Activated naive CD8-positive, alpha-beta T cell treated with anti-CD3 and anti-CD28 coated beads, Interleukin-2, amount 50 U/mL, for 16 hours (primary cell): ENCODE data around the gene CRELD2.
A peak's percentile ranks its signal among the peaks of the same experiment; 100 is the strongest.

Source experiments
- DNase-seq: peaks from one replicate; pipeline ENCODE4 v3.0.0-alpha.2; 2020; ENCODE audit warnings: low read depth, low spot score

CRELD2 gene, protein sequence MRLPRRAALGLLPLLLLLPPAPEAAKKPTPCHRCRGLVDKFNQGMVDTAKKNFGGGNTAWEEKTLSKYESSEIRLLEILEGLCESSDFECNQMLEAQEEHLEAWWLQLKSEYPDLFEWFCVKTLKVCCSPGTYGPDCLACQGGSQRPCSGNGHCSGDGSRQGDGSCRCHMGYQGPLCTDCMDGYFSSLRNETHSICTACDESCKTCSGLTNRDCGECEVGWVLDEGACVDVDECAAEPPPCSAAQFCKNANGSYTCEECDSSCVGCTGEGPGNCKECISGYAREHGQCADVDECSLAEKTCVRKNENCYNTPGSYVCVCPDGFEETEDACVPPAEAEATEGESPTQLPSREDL

DNA sequence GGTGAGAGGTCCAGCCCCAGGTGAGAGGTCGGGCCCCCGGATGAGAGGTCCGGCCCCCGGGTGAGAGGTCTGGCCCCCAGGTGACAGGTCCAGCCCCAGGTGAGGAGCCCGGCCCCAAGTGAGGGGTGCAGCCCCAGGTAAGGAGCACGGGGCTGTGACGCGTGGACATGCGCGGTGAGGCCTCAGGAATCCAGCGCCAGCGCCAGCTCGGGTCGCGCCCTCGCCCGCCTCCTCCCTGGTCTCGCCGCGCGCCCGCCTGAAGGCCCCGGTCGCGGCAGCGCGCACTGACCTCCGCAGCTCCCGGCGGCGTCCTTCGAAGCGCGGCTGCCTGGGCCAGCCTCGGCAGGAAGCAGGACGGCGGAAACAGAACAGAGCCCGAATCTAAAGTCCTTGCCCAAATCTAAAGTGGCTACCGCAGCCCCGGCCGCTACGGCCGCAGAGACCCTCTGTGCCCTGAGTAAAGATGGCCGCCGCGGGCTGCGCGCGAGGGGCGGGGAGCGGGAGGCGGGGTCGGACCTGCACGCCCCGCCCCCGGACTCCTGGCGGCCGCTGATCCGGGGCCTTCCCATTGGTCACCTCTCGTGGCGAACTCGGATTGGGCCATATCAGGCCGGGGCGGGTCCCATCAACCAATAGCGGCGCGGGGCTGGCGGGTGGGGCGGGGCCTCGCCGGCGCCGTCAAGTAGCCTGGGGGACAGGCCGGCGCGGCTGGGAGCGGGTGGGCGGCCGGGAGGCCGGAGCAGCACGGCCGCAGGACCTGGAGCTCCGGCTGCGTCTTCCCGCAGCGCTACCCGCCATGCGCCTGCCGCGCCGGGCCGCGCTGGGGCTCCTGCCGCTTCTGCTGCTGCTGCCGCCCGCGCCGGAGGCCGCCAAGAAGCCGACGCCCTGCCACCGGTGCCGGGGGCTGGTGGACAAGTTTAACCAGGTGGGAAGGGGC is at the start of gene CRELD2, which contains the start of gene ALG12:
Gene CRELD2, plus strand, starts transcription at position 661 of the 937 bp plus-strand sequence. Its CDS starts 136 bp downstream, at position 797.
Gene ALG12, minus strand, starts transcription at position 465 of the 937 bp plus-strand sequence. CDS start 4,673 bp downstream, outside the sequence.
- peak; percentile 94 for DNase-seq

- no peak for DNase-seq
Observed at GRCh38 chr22:49869086-49869830, 49.2 kb upstream of the CRELD2 start.

DNA sequence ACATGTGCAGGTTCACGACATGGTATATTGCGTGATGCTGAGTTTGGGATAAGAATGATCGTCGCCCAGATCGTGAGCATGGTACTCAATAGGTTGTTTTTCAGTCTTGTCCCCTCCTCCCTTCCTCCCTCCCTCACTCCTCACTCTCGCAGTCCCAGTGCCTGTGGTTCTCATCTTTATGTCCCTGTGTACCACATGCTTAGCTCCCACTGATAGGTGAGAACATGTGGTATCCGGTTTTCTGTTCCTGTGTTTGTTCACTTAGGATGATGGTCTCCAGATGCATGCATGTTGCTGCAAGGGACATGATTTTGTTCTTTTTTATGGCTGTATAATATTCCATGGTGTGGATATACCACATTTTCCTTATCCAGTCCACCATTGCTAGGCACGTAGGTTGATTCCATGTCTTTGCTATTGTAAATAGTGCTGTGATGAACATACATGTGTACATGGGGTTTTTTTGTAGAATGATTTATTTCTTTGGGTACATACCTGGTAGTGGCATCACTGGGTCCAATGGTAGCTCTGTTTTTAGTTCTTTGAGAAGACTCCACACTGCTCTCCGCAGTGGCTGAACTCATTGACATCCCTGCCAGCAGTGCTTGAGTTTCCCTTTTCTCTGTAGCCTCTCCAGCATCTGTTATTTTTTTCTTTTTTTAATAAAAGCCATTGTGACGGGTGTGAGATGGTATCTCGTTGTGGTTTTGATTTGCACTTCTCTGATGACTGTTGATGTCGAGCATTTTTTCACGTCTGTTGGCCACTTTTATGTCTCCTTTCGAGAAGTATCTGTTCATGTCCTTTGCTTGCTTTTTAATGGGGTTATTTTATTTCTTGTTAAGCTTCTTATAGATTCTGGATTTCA is 48.4 kb upstream of the CRELD2 start:
- DNase-seq, result no peak

GRCh38 chr22:49871482-49871881 is 47.0 kb upstream of the CRELD2 start:
- DNase-seq, result no peak

DNA sequence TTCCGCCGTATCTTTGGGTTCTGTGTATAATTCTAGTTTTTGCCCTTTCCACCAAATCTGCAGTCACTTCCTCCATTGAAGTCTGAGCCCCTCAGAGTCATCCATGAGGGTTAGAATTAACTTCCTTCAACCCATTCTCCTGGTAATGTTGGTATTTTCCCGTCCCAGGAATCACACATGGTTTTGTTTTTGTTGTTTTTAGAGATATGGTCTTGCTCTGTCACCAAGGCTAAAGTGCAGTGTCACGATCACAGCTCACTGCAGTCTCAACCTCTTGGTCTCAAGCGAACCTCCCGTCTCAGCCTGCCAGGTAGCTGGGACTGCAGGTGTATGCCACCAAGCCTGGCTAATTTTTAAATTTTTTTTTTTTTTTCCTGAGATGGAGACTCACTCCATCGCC is 46.1 kb upstream of the CRELD2 start:
- no peak for DNase-seq

DNA sequence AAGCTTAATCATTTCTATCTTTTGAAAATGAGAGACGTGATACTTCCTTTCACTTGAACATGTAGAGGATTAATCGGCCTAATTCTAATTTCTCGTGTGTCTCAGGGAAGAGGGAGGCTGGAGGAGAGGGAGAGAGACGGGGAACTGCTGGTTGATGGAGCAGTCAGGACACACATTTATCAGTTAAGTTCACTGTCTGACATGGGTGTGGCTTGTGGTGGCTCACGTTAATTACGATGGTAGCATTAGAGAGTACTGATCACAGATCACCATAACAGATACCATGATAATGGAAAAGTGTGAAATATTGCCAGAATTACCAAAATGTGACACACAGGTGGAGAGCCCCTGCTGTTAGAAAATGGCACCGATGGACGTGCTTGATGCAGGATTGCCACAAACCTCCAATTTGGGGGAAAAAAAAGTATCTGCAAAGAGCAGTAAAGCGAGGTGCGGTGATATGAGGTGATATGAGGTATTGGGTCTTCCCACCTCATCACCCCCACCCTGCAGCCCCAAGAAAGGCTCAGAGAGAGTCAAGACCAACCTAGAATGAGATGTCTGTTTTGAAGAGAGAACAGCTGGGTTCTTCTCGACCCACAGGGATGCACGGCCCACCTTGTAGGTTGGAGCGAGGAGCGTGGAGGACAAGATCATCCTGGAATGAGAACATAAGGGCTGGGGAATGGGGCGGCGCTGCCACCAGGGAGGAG is 45.0 kb upstream of the CRELD2 start:
- no peak for DNase-seq

DNA sequence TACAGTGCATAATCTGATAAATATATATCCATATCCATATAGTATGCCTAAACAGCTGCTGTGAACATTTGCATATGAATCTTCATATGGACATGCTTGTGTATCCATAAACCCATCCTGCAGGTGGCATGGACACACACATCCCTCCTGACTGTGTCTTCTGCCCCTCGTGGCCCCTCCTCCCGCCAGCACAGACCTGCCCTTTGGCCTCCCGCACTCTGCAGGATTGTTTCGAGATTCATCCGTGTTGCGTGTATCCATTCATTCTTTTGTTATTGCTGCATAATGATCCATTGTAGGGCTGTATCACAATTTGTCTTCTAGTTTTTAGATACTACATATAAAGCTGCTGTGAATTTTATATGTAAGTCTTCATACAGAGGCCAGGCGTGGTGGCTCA is 40.8 kb upstream of the CRELD2 start:
- no peak for DNase-seq

- no peak for DNase-seq
Observed at GRCh38 chr22:49878206-49878605, 40.2 kb upstream of the CRELD2 start.

- no peak for DNase-seq
Observed at GRCh38 chr22:49879871-49880270, 38.6 kb upstream of the CRELD2 start.

GRCh38 chr22:49880281-49880680 is 38.2 kb upstream of the CRELD2 start:
- DNase-seq, result no peak

DNA sequence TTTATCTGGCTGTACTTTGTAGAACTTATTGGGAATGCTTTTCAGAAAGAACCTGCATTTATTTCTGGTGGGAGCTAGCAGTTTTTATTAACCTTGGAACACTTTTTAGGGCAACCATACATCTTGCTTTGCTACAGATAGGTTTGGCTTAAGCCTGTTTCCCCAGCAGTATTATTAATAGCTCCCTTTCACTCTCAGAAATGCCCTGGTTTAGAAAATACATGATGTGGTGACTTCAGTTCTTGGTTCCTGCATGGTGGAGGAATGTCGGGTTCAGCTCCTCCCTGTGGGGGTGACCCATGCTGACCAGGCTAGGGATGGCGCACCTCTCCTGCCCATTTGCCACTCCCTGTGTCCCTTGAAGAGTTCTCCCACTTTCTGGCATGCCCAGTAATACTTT is 36.6 kb upstream of the CRELD2 start:
- DNase-seq, result no peak

GRCh38 chr22:49882519-49883293 is 35.7 kb upstream of the CRELD2 start:
- DNase-seq, result no peak

- DNase-seq, result no peak
Observed at GRCh38 chr22:49883294-49883640, 35.2 kb upstream of the CRELD2 start.

GRCh38 chr22:49884075-49884474 is 34.4 kb upstream of the CRELD2 start:
- no peak for DNase-seq

GRCh38 chr22:49884503-49885260 is 33.8 kb upstream of the CRELD2 start:
- DNase-seq, result no peak

DNA sequence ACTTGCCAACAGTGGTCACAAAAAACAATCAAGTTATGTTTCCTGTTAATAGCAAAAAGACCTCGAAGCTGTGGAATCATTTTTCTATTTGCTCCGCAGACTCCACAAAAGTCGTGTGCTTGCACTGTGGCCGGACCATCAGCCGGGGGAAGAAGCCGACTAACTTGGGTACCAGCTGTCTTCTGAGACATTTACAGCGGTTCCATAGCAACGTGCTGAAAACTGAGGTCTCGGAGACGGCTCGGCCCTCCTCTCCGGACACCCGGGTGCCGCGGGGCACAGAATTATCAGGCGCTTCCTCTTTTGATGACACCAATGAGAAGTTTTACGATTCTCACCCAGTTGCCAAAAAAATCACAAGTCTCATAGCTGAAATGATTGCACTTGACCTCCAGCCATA is 33.2 kb upstream of the CRELD2 start:
- no peak for DNase-seq

- no peak for DNase-seq
Observed at GRCh38 chr22:49885881-49886280, 32.6 kb upstream of the CRELD2 start.

GRCh38 chr22:49886346-49887063 is 31.9 kb upstream of the CRELD2 start:
- DNase-seq, result no peak
